ENCODE results near the gene ARHGEF40. TPM values are rescaled to one million over a fixed set of nuclear protein-coding genes. Genes with fewer than 3 reads are reported as not detected.
A peak's percentile ranks its signal among the peaks of the same experiment; 100 is the strongest.
"Not testable (repeated sequence)": the region's sequence is repeated elsewhere in the genome, so short reads cannot be mapped to it uniquely, and the experiment has no call there.

Gene ARHGEF40
- total RNA-seq, 1 donor from 2014 or later: 21.2 TPM

DNA sequence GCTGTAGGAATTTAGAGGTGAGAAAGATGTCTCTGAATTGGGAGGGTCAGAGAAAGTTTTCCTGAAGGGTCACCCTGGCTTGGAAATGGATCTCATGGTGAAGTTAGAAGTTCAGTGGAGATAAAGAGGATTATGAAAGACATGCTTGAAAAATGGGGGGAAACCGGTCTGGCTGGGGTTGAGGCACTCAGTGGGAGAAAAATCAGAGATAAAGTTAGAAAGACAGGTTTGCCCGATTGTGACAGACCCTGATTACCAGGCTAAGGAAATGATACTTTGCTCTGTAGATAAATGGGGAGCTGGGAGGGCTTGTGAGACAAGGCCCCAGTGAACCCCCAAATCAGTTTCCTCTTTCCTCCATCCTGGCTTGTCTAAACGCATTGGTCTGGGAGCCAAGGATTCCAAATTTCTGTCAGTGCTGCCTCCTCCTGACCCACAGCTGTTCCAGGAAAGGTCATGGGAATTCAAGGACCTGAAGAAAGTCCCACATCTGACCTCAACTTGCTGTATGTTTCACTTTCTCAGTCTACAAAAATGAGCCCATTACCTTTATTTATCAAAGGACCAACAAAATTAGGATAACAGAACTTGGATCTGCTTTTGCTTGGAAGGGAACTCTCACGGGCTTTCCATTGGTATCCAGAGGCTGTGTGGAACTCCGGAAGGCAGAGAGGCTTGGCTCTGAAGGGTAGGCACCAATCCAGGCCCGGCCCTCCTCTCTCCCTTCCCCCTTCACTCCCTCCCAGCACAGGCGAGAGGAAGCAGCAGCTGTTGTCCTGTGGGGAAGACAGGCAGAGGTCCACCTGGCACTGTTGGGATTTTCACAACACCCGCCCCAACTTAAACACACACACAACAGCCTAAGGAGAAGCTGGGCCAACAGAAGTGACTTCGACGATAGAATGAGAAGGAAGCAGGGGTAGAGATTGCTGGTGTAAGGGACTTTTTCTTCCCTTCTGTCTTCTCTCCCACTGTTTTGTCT is 31.4 kb upstream of the ARHGEF40 start:
- ATAC-seq (ENCODE audit: poor library complexity) (peak; percentile 93), DNase-seq (peak; percentile 90)
- intact Hi-C loops (cut with DNase I): loop anchor here (2.0 kb wide), 1 partner anchor 24 kb away; no protein-coding TSS in a partner anchor

DNA sequence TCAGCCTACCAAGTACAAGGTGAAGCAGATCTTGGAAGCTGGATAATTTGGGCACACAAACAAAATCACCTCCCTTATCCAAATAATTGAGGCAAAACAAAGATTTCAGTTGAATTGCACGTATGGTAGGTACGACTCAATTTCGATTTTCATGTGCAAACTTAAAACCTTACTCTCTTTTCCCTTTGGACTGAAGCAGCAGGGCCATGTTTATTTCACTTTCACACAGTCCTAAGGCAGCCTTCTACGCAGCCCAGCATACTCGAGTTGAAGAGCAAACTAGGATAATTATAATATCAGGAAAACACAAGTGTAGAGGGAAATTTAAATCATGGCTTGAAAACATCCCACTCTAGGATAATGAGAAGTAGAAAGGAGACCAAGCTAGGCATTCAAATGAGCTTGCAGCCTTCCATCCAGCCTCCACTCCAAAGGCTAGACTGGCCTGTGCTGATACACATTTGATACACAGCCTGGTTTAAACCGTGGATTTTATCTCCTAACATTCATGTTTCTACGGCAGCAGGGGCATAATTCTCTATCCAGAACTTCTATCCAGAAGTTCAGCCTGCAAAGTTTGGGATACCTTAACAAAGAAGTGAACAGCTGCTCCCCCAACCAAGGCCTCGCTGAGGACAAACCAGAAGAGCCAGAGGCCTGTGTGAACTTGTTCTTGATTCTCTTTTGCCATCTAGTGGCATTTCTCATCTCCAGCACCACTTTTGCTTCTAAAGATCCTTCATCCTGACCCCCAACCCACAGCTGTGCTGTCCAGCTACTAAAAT is 30.3 kb upstream of the ARHGEF40 start:
- intact Hi-C loops (cut with DNase I): loop anchor here (2.0 to 10.0 kb wide), 2 partner anchors 25 to 355 kb away; partner anchors contain the start of genes ANG and RNASE4
- peak; percentile 81 for ATAC-seq (ENCODE audit: poor library complexity)
- peak; percentile 52 for DNase-seq

DNA sequence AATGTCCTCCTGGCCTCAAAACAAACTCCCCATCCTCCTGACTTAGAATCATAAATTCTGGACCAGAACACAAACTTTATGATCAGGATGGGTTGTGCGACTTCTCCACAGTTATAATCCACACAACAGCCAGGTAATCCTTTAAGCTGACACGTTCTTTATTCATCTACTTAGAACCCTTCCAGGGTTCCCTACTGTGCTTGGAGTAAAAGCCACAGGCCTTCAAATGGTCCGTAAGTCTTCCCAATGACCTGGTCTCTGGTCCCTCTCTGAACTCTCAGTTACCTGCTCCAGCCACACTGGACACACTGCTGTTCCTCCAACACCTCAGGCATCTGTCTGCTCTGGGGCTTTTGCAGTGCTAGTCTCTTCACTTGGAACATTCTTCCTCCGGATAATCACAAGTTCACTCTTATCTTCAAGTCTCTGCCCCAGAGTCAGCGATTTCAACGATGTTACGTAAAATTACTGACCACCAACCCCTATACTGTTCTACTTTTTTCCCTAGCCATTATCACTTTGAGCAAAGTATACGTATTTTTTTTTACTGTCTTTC is 29.7 kb upstream of the ARHGEF40 start:
- intact Hi-C loops (cut with DNase I): loop anchor here (10.0 kb wide), 1 partner anchor 356 kb away; the partner anchor contains the start of genes ANG and RNASE4

DNA sequence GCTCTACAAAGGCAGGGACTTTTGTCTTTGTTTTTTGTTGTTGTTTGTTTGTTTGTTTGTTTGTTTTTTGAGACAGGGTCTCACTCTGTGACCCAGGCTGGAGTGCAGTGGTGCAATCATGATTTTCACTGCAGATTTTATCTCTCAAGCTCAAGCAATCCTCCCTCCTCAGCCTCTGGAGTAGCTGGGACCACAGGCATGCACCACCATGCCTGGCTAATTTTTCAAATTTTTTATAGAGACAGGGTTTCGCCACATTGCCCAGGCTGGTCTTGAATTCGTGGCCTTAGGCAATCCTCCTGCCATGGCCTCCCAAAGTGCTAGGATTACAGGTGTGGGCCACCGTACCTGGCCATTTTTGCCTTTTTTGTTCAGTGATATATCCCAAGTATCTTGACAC is 29.2 kb upstream of the ARHGEF40 start:
- DNase-seq; ATAC-seq (ENCODE audit: poor library complexity): not testable (repeated sequence)
- intact Hi-C loops (cut with DNase I): loop anchor here (10.0 kb wide), 1 partner anchor 356 kb away; the partner anchor contains the start of genes ANG and RNASE4

More for the DNA sequence above, 29.7 kb upstream of the ARHGEF40 start:
- DNase-seq: no peak
- no peak for ATAC-seq (ENCODE audit: poor library complexity)

DNA sequence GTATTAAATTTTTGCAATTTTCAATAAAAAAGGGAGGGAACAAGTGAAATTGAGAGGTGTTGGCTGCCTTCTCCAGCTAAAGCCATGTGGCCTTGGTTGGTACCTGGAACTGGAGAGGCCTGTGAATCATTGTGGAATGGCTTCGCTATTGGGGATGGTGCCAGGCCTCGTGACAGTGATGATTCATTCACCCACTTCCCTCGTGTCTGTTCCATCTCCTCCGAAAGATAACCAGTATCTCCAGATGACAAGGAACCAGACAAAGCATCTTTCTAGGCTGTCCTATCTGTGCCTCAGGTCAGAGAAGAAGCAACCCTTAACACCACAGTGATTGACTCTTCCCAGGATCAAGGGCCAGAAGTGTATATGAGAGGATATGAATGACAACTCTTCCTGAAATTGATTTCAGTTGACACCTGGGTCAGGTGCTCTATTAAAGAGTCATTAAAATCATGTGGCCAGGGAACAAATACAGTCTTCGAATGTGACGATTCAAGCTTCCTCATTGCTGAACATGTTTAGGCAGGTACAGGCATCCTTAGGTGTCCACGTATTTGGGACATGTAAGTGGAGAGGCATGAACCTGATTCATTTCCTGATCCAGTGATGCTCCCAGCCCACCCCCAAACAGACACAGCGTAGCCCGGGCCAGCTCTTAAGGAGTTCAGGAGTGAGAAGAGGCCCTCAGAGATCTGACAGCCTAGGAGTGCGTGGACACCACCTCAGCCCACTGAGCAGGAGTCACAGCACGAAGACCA is 28.2 kb upstream of the ARHGEF40 start, which contains the start of gene RNASE7:
TSS of gene RNASE7 (plus strand) at position 687 of the 758 bp plus-strand sequence. CDS start 631 bp downstream, outside the sequence.
- ATAC-seq (ENCODE audit: poor library complexity) (no peak), DNase-seq (no peak)
- intact Hi-C loops (cut with DNase I): loop anchor here (10.0 kb wide), 1 partner anchor 357 kb away; the partner anchor contains the start of genes ANG and RNASE4

DNA sequence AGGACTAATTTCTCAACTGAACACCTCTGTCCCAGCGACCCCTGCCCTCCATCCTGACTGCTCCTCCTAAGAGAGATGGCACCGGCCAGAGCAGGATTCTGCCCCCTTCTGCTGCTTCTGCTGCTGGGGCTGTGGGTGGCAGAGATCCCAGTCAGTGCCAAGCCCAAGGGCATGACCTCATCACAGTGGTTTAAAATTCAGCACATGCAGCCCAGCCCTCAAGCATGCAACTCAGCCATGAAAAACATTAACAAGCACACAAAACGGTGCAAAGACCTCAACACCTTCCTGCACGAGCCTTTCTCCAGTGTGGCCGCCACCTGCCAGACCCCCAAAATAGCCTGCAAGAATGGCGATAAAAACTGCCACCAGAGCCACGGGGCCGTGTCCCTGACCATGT is 27.2 kb upstream of the ARHGEF40 start:
- intact Hi-C loops (cut with DNase I): loop anchor here (10.0 kb wide), 1 partner anchor 358 kb away; the partner anchor contains the start of genes ANG and RNASE4
- DNase-seq: peak; percentile 51
- ATAC-seq (ENCODE audit: poor library complexity): peak; percentile 36

DNA sequence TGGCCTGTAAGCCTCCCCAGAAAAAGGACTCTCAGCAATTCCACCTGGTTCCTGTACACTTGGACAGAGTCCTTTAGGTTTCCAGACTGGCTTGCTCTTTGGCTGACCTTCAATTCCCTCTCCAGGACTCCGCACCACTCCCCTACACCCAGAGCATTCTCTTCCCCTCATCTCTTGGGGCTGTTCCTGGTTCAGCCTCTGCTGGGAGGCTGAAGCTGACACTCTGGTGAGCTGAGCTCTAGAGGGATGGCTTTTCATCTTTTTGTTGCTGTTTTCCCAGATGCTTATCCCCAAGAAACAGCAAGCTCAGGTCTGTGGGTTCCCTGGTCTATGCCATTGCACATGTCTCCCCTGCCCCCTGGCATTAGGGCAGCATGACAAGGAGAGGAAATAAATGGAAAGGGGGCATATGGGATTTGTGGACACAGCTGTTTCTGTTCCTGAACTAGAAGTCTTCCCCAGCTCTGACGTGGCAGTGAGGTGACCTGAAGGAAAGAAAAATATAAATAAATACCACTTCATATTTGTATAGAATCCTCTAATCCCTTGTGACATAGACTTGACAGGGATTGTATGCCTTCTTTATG is 26.6 kb upstream of the ARHGEF40 start:
- ATAC-seq (ENCODE audit: poor library complexity) (peak; percentile 16), DNase-seq (no peak)
- intact Hi-C loops (cut with DNase I): loop anchor here (10.0 kb wide), 1 partner anchor 359 kb away; the partner anchor contains the start of genes ANG and RNASE4

DNA sequence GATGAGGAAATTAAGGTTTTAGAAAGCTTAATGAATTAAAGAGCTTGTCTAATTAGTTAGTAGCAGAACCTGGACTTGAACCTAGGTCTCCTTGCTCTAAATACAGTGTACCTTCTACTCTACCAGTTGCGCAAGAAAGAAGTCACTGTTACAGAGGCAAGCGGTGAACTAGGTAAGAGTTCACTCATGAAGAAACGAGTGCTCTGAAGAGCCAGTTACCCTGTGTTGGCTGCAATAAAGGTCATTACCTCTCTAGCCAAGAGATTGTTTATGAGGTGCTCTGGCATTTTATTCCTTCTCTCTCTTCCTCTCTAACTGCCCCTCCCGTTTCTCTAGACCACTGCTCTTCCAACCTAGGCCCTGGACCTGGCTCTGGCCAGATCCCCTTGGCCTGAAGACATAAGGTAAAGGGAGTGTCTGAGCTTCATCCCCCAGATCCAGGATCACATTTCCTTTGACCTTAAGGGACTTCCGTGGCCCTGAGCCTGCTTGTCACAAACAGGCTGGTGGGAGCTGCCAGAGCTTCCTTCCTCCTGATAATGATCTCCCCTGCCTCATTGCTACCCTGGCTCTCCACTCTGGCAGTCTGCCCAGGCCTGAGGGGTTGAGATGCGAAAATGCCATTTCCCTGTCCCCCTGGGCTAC is 26.0 kb upstream of the ARHGEF40 start:
- ATAC-seq (ENCODE audit: poor library complexity) (peak; percentile 54), DNase-seq (peak; percentile 65)
- intact Hi-C loops (cut with DNase I): loop anchor here (10.0 kb wide), 1 partner anchor 359 kb away; the partner anchor contains the start of genes ANG and RNASE4

DNA sequence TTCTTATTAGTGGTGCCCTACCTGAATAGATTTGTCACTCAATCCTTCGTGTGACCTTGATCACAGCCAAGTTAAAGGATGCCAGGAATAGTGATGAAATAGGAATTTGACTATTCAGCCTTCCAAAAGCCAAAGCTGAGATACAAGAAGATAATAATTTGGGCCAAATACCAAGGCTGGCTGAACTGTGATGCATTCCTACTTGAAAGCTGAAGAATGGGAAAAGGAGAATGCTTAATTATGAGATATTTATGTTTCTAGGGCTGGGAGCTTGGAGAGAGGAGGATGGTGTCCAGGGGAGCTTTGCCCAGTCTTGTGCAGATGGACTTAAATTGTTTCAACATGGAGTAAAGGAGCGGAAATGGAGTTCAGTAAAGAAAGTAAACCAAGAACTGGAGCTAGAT is 22.7 kb upstream of the ARHGEF40 start:
- DNase-seq: no peak
- ATAC-seq (ENCODE audit: poor library complexity): no peak
- intact Hi-C loops (cut with DNase I): loop anchor here (10.0 kb wide), 1 partner anchor 363 kb away; the partner anchor contains the start of genes ANG and RNASE4

DNA sequence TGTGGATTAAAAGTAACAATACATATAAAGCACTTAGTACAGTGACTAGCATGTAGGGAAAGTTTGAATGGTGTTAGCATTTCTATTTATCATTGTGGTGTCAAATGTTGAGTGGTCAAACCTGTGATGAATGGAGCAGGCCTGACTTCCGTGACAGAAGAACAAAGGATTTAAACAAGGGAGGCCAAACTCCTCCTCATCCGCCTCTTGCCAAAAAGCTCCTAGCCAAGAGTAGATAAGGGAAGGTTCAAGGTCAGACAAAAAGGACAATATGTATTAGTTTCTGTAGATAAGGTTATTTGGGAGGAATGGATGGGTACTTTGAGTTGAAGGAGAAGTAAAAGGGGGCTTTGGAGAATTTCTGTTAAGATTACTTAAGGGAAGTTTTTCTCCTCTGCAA is 21.5 kb upstream of the ARHGEF40 start:
- intact Hi-C loops (cut with DNase I): loop anchor here (10.0 kb wide), 1 partner anchor 364 kb away; the partner anchor contains the start of genes ANG and RNASE4
- DNase-seq: no peak
- ATAC-seq (ENCODE audit: poor library complexity): peak; percentile 31

DNA sequence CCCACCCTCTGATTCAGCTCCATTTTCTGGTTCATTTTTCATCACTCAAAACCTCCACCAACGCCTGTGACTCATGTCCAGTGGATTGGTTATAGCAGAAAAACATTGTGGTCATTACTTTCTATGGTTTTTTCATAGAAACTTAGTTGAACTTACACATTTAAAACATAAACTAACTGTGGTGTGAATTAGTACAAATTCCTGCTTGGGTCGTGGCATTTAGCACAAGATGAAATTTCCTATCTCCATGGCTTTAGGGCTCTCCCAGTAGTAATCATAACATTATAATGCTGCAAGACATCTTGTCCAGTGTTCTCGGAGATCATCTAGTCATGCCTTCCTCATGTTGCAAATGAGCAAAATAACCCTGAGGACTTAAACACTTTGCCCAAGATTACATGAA is 20.8 kb upstream of the ARHGEF40 start:
- DNase-seq (no peak), ATAC-seq (ENCODE audit: poor library complexity) (no peak)
- intact Hi-C loops (cut with DNase I): loop anchor here (10.0 kb wide), 1 partner anchor 364 kb away; the partner anchor contains the start of genes ANG and RNASE4

DNA sequence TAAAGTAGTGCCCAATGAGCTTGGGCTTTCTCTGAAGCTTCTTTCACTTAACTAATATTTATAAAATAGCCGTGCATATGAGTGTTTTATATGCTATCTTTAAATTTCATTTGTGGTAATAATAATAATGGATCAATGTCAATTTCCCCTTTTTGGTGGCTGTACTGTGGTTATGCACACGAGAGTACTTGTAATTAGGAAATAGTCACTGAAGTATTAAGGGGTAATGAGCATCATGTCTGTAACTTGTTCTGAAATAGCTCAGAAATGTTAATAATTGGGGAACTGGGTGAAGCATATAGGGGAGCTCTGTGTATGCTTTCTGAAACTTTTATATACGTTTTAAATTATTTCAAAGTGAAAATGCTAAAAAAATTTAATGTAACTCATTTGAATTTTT is 19.5 kb upstream of the ARHGEF40 start:
- intact Hi-C loops (cut with DNase I): no loop called here
- ATAC-seq (ENCODE audit: poor library complexity) (no peak), DNase-seq (no peak)

DNA sequence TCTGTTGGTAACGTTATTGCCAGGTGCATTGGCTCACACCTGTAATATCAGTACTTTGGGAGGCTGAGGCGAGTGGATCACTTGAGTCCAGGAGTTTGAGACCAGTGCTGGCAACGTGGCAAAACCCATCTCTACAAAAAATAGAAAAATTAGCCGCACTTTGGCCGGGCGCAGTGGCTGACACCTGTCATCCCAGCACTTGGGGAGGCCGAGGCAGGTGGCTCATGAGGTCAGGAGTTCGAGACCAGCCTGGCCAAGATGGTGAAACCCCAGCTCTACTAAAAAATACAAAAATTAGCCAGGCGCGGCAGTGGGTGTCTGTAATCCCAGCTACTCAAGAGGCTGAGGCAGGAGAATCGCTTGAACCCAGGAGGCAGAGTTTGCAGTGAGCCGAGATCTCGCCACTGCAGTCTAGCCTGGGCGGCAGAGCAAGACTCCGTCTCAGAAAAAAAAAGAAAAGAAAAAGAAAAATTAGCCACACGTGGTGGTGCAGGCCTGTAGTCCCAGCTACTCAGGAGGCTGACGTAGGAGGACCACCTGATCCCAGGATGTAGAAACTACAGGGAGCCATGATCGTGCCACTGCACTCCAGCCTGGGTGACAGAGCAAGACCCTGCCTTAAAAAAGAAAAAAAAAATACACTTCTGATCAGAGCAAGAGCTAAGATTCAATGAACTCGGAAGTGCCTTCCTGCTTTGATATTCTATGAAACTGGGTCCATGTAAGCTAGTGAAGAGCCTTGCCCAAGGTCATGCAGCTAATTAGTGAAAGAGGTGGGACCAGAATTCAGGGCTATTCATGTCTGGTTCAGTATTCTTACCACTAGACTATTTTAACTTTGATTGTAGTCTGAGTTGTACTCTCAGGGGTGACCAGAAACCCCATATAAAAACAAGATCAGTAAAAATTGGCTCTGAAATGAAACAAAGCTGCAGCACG is 16.7 kb upstream of the ARHGEF40 start:
- ATAC-seq (ENCODE audit: poor library complexity) (no peak), DNase-seq (no peak)
- intact Hi-C loops (cut with DNase I): no loop called here

DNA sequence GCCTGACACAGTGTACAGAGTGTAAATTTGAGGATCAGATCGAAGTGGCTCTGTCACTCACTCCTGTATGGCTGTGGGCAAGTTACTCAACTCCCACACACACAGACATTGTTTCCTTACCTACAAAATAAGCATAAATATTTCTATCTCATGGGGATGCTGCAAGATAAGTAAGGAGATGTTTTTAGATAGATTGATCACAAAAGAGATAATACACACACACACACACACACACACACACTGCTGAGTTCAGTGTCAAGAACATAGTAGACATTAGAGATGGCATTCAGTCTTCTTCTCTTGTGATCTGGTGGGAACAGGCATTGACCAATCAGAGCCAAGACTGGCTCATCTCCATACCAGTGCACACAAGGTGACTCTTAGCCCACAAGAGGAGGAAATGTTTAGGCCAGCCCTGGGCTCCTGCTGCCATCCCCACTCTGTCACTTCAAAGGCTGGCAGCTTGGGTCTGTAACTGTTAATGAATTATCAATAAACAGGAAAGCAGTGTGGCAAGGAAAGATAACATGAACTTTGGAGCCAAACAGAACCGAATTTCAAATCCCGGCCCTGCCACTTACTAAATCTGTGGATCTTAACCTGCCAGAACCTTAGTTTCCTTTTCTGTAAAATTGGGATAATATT is 15.9 kb upstream of the ARHGEF40 start:
- no peak for ATAC-seq (ENCODE audit: poor library complexity)
- intact Hi-C loops (cut with DNase I): no loop called here
- DNase-seq: no peak

DNA sequence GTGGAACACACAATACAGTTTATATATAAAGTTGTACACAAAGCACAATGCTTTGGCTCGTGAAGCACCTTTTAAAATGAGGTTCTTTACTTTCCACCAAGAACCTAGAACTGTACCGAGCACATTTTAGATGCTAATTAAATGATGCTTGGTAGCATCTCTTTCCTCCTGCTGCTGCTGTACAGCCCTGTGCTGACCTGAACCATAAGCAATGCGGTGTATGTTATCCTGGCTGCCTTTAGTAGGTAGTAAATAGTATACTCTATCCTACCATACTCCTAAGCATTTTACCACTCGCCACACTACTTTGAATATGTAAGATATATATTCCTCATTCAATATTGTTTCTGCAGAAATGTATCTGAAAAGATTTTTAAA is 15.3 kb upstream of the ARHGEF40 start:
- intact Hi-C loops (cut with DNase I): no loop called here
- no peak for DNase-seq
- no peak for ATAC-seq (ENCODE audit: poor library complexity)

Data from Right ventricle myocardium superior (tissue), 1 donor.